ENCODE measurements around the gene RDX. TPM values are rescaled to one million over a fixed set of nuclear protein-coding genes. Genes with fewer than 3 reads are reported as not detected.

Gene RDX
- total RNA-seq, 2 experiments from 2014 or later = 11.4 to 14.2 TPM

GRCh38 chr11:110160437-110160836 lies 136.0 kb downstream of the RDX start:
- TF ChIP-seq CTCF (IDR thresholded peaks at IDR 0.05) = no peak
- DNase-seq = no peak
- ChIA-PET CTCF (no interaction called here), POLR2A (interaction anchor here (0.6 kb wide), 1 partner anchor 19 kb away, joined by 3 read pairs; no protein-coding TSS in a partner anchor)
- no peak overlapping the region for H3K27ac ChIP-seq (ENCODE audit: low read depth in 1 of 2, low read length in 2 of 2)
- intact Hi-C loops (cut with DNase I, micrococcal nuclease) = no loop called here
- H3K4me3 Mint-ChIP-seq = no peak overlapping the region
- H3K27ac Mint-ChIP-seq = no peak overlapping the region
- H3K36me3 ChIP-seq (ENCODE audit: insufficient read depth, low read length) = no peaks in the 10 kb centered on the region
- H3K9me3 Mint-ChIP-seq = no peaks in the 10 kb centered on the region
- ATAC-seq (ENCODE audit: poor library complexity) = no peak
- H3K9me3 ChIP-seq (ENCODE audit: control insufficient read depth in 1 of 2, insufficient read depth in 1 of 2, low read length in 2 of 2) = no peaks in the 10 kb centered on the region
- no peaks in the 10 kb centered on the region for H3K4me1 Mint-ChIP-seq (ENCODE audit: low read depth)
- H3K4me3 ChIP-seq (ENCODE audit: low read length) = no peak overlapping the region
- H3K36me3 Mint-ChIP-seq (ENCODE audit: low read depth) = no peaks in the 10 kb centered on the region
- H3K4me1 ChIP-seq (ENCODE audit: insufficient read depth, low read length) = no peaks in the 10 kb centered on the region
- no peaks in the 10 kb centered on the region for H3K27me3 ChIP-seq (ENCODE audit: control insufficient read depth in 1 of 2, insufficient read depth in 2 of 2, low read length in 2 of 2)
- H3K27me3 Mint-ChIP-seq = no peaks in the 10 kb centered on the region

- Mint-ChIP-seq H3K36me3 (ENCODE audit: low read depth) (no peaks in the 10 kb centered on the region), H3K27me3 (no peaks in the 10 kb centered on the region), H3K27ac (no peak overlapping the region), H3K9me3 (no peaks in the 10 kb centered on the region), H3K4me3 (no peak overlapping the region), H3K4me1 (ENCODE audit: low read depth) (no peaks in the 10 kb centered on the region)
- DNase-seq (no peak), ATAC-seq (ENCODE audit: poor library complexity) (no peak)
- H3K27me3 ChIP-seq (ENCODE audit: control insufficient read depth in 1 of 2, insufficient read depth in 2 of 2, low read length in 2 of 2) = no peaks in the 10 kb centered on the region
- no peak overlapping the region for H3K27ac ChIP-seq (ENCODE audit: low read depth in 1 of 2, low read length in 2 of 2)
- ChIA-PET CTCF (no interaction called here), POLR2A (interaction anchor here (0.6 kb wide), 1 partner anchor 19 kb away, joined by 3 read pairs; no protein-coding TSS in a partner anchor)
- H3K4me3 ChIP-seq (ENCODE audit: low read length) = no peak overlapping the region
- H3K36me3 ChIP-seq (ENCODE audit: insufficient read depth, low read length) = no peaks in the 10 kb centered on the region
- no peaks in the 10 kb centered on the region for H3K4me1 ChIP-seq (ENCODE audit: insufficient read depth, low read length)
- intact Hi-C loops (cut with DNase I, micrococcal nuclease) = no loop called here
- TF ChIP-seq CTCF (IDR thresholded peaks at IDR 0.05) = no peak
- no peaks in the 10 kb centered on the region for H3K9me3 ChIP-seq (ENCODE audit: control insufficient read depth in 1 of 2, insufficient read depth in 1 of 2, low read length in 2 of 2)
These were observed 136.4 kb downstream of the RDX start for GRCh38 chr11:110160016-110160415.

GRCh38 chr11:110159476-110159875 lies 136.9 kb downstream of the RDX start:
- intact Hi-C loops (cut with DNase I, micrococcal nuclease) = no loop called here
- no peak for ATAC-seq (ENCODE audit: poor library complexity)
- no peak overlapping the region for H3K27ac Mint-ChIP-seq
- no peak for DNase-seq
- no peak overlapping the region for H3K4me3 Mint-ChIP-seq
- Histone ChIP-seq H3K4me3 (ENCODE audit: low read length) (no peak overlapping the region), H3K4me1 (ENCODE audit: insufficient read depth, low read length) (no peaks in the 10 kb centered on the region), H3K27me3 (ENCODE audit: control insufficient read depth in 1 of 2, insufficient read depth in 2 of 2, low read length in 2 of 2) (no peaks in the 10 kb centered on the region), H3K36me3 (ENCODE audit: insufficient read depth, low read length) (no peaks in the 10 kb centered on the region), H3K9me3 (ENCODE audit: control insufficient read depth in 1 of 2, insufficient read depth in 1 of 2, low read length in 2 of 2) (no peaks in the 10 kb centered on the region), H3K27ac (ENCODE audit: low read depth in 1 of 2, low read length in 2 of 2) (no peak overlapping the region)
- H3K36me3 Mint-ChIP-seq (ENCODE audit: low read depth) = no peaks in the 10 kb centered on the region
- no peaks in the 10 kb centered on the region for H3K4me1 Mint-ChIP-seq (ENCODE audit: low read depth)
- H3K27me3 Mint-ChIP-seq = no peaks in the 10 kb centered on the region
- ChIA-PET CTCF (no interaction called here), POLR2A (no interaction called here)
- H3K9me3 Mint-ChIP-seq = no peaks in the 10 kb centered on the region
- no peak for TF ChIP-seq CTCF (IDR thresholded peaks at IDR 0.05)

Measured in CD4-positive, alpha-beta T cell (primary cell).